Superior temporal gyrus (tissue), 1 donor: ENCODE results near the gene ITFG2.

Source experiments
- DNase-seq: peaks from one replicate; pipeline ENCODE4 v3.0.0-alpha.2; 2016; ENCODE audit errors: extremely low spot score

Gene ITFG2

GRCh38 chr12:2795291-2796186 is 16.9 kb upstream of the ITFG2 start:
- peak; percentile 82 for DNase-seq

GRCh38 chr12:2796187-2796666 is 16.2 kb upstream of the ITFG2 start:
- DNase-seq = no peak

- no peak for DNase-seq
Observed at GRCh38 chr12:2797721-2798418, 14.6 kb upstream of the ITFG2 start.

GRCh38 chr12:2800046-2800570 is 12.4 kb upstream of the ITFG2 start:
- no peak for DNase-seq

- DNase-seq = no peak
Observed at GRCh38 chr12:2801044-2801783, 11.3 kb upstream of the ITFG2 start.

- DNase-seq = no peak
Observed at GRCh38 chr12:2803635-2804392, 8.7 kb upstream of the ITFG2 start.

- no peak for DNase-seq
Observed at GRCh38 chr12:2804393-2805142, 7.9 kb upstream of the ITFG2 start.

GRCh38 chr12:2805143-2805520 is 7.3 kb upstream of the ITFG2 start:
- no peak for DNase-seq

GRCh38 chr12:2806700-2807099 is 5.8 kb upstream of the ITFG2 start:
- DNase-seq = no peak

- no peak for DNase-seq
Observed at GRCh38 chr12:2811801-2812200, 667 bp upstream of the ITFG2 start.

GRCh38 chr12:2813214-2814185 is 1.0 kb downstream of the ITFG2 start:
- DNase-seq = peak; percentile 66

GRCh38 chr12:2819810-2820209 is 7.3 kb downstream of the ITFG2 start:
- no peak for DNase-seq

GRCh38 chr12:2820432-2820831 is 8.0 kb downstream of the ITFG2 start:
- no peak for DNase-seq

- DNase-seq = no peak
Observed at GRCh38 chr12:2823483-2823882, 11.0 kb downstream of the ITFG2 start.

GRCh38 chr12:2824541-2824940 is 12.1 kb downstream of the ITFG2 start:
- DNase-seq = no peak

GRCh38 chr12:2825132-2825531 is 12.7 kb downstream of the ITFG2 start:
- peak; percentile 54 for DNase-seq

- DNase-seq = no peak
Observed at GRCh38 chr12:2826036-2826435, 13.6 kb downstream of the ITFG2 start.

- DNase-seq = no peak
Observed at GRCh38 chr12:2826721-2827515, 14.4 kb downstream of the ITFG2 start.
